WTC11 (cell line): Measurements from ENCODE around the gene TEKTIP1. TPM values are rescaled to one million over a fixed set of nuclear protein-coding genes. Genes with fewer than 3 reads are reported as not detected.

ENCODE experiments used
- ATAC-seq: fragments of 200-7000 bp; cut with Tn5 transposase; 2 replicates; pipeline ENCODE4 v1.10.0; 2021; ENCODE audit warnings: mild to moderate bottlenecking, moderate library complexity
- CTCF ChIA-PET: fragments of 300-600 bp; sonication (Branson Sonifier 250); formaldehyde crosslinking; loops from one replicate; lab custom pipeline; 2021; ENCODE audit warnings: antibody characterized with exemption; lab: Charles Lee
- POLR2A ChIA-PET: fragments of 350-600 bp; sonication (Branson Sonifier 250); formaldehyde crosslinking; loops from one replicate; lab custom pipeline; 2021; ENCODE audit warnings: antibody characterized with exemption; lab: Charles Lee
- DNase-seq: peaks from one replicate; pipeline ENCODE4 v3.0.0; 2021; ENCODE audit warnings: low spot score
- H3K27ac Mint-ChIP-seq: 2 replicates; pipeline ENCODE4 v1.8.0; 2021; ENCODE audit warnings: mixed read lengths
- H3K27me3 Mint-ChIP-seq: 2 replicates; pipeline ENCODE4 v1.8.0; 2021; ENCODE audit warnings: low read depth, mild to moderate bottlenecking, moderate library complexity, mixed read lengths
- H3K36me3 Mint-ChIP-seq: 2 replicates; pipeline ENCODE4 v1.8.0; 2021; ENCODE audit warnings: mixed read lengths
- H3K4me1 Mint-ChIP-seq: 2 replicates; pipeline ENCODE4 v1.8.0; 2022; ENCODE audit warnings: mixed read lengths
- H3K4me3 Mint-ChIP-seq: 2 replicates; pipeline ENCODE4 v1.8.0; 2021; ENCODE audit warnings: mild to moderate bottlenecking, moderate library complexity, mixed read lengths
- H3K9me3 Mint-ChIP-seq: 2 replicates; pipeline ENCODE4 v1.8.0; 2021; ENCODE audit warnings: mixed read lengths
- ETV6 ChIP-seq: sonication (generic); formaldehyde crosslinking; IDR thresholded peaks from 2 replicates; pipeline ENCODE4 v1.8.1; 2022; ENCODE audit warnings: mild to moderate bottlenecking, missing genetic modification reagents
- HMGA2 ChIP-seq: fragments of 250-450 bp; sonication (Bioruptor Pico); IDR thresholded peaks from 2 replicates; pipeline ENCODE4 v1.4.0; 2021; ENCODE audit warnings: mild to moderate bottlenecking, moderate library complexity
- OVOL2 ChIP-seq: fragments of 250-450 bp; sonication (Bioruptor Pico); IDR thresholded peaks from 2 replicates; pipeline ENCODE4 v1.9.0; 2021; ENCODE audit warnings: mild to moderate bottlenecking, borderline replicate concordance
- ZNF219 ChIP-seq: sonication (generic); formaldehyde crosslinking; IDR thresholded peaks from 2 replicates; pipeline ENCODE4 v1.8.0; 2023; ENCODE audit warnings: missing genetic modification reagents, mild to moderate bottlenecking, borderline replicate concordance
- total RNA-seq: library from RNA; stranded (reverse); gene quantifications from 3 replicates; pipeline ENCODE4 v1.2.3, GENCODE V29; 2021
- TF ChIP-seq, protein P1 (sequence below): sonication (generic); formaldehyde crosslinking; IDR thresholded peaks from 2 replicates; pipeline ENCODE4 v1.8.1; 2023; ENCODE audit warnings: mild to moderate bottlenecking, moderate library complexity, missing genetic modification reagents
- TF ChIP-seq, protein P2 (sequence below): fragments of 250-450 bp; sonication (Bioruptor Pico); IDR thresholded peaks from 2 replicates; pipeline ENCODE4 v2.1.2; 2022; ENCODE audit warnings: mild to moderate bottlenecking, moderate library complexity
- TF ChIP-seq, protein P3 (sequence below): sonication (generic); formaldehyde crosslinking; IDR thresholded peaks from 2 replicates; pipeline ENCODE4 v1.8.1; 2023; ENCODE audit warnings: mild to moderate bottlenecking, missing genetic modification reagents, borderline replicate concordance
- TF ChIP-seq, protein P4 (sequence below): sonication (generic); formaldehyde crosslinking; IDR thresholded peaks from 2 replicates; pipeline ENCODE4 v1.8.1; 2023; ENCODE audit warnings: mild to moderate bottlenecking, missing genetic modification reagents, moderate library complexity
- TF ChIP-seq, protein P5 (sequence below): fragments of 250-450 bp; sonication (Bioruptor Pico); IDR thresholded peaks from 2 replicates; pipeline ENCODE4 v1.9.0; 2021; ENCODE audit warnings: mild to moderate bottlenecking, borderline replicate concordance
- TF ChIP-seq, protein P6 (sequence below): fragments of 200-600 bp; IDR thresholded peaks from 2 replicates; pipeline ENCODE4 v1.8.0; 2022; ENCODE audit warnings: antibody characterized with exemption
- TF ChIP-seq, protein P7 (sequence below): sonication (generic); formaldehyde crosslinking; IDR thresholded peaks from 2 replicates; pipeline ENCODE4 v1.8.1; 2022; ENCODE audit warnings: low read depth, missing genetic modification reagents, borderline replicate concordance

The TEKTIP1 gene
- total RNA-seq, 1 experiment from 2014 or later = 6.3 TPM

DNA sequence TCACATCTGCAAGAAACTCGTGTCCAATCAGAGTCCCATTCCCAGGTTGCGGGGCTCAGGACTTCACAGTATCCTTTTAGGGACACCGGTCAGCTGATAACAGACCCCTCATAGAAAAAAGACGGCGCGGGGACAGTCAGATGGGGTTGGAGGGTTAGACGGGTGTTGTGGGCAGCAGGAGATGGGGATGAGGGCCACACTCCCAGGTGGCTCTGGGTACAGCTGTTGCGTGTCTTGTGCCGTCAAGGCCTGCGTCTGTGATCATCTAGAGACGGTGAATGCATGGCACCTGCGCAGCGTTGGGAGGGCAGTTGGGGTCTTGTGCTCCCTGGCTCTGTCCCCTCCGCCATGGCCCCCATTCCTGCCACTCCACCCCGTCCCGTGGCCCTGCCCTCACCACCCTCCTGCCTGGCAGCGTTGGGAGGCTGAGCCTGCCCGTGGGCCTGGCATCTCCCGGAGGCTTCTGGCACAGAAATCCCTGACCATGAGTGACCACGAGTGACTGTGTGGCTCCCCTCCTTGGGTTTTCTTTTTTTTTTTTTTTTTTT lies 14.0 kb upstream of the TEKTIP1 start:
- DNase-seq = no peak
- H3K4me3 Mint-ChIP-seq = no peak overlapping the region
- TF ChIP-seq, protein P1, sequence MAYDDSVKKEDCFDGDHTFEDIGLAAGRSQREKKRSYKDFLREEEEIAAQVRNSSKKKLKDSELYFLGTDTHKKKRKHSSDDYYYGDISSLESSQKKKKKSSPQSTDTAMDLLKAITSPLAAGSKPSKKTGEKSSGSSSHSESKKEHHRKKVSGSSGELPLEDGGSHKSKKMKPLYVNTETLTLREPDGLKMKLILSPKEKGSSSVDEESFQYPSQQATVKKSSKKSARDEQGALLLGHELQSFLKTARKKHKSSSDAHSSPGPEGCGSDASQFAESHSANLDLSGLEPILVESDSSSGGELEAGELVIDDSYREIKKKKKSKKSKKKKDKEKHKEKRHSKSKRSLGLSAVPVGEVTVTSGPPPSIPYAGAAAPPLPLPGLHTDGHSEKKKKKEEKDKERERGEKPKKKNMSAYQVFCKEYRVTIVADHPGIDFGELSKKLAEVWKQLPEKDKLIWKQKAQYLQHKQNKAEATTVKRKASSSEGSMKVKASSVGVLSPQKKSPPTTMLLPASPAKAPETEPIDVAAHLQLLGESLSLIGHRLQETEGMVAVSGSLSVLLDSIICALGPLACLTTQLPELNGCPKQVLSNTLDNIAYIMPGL (CRISPR knock-in tag) = no peak
- no peak for TF ChIP-seq HMGA2
- TF ChIP-seq ZNF219 = no peak
- TF ChIP-seq, all 79 proteins: peak for 0
- ChIA-PET CTCF (interaction anchor here (1.8 to 2.1 kb wide), 2 partner anchors 17 to 50 kb away, joined by 6 to 8 read pairs; no protein-coding TSS in a partner anchor), POLR2A (no interaction called here)
- ATAC-seq = no peak
- peaks cover 9% of the 10 kb centered on the region for H3K4me1 Mint-ChIP-seq
- H3K36me3 Mint-ChIP-seq = peaks cover 10% of the 10 kb centered on the region
- H3K27ac Mint-ChIP-seq = no peak overlapping the region
- H3K9me3 Mint-ChIP-seq = no peaks in the 10 kb centered on the region
- H3K27me3 Mint-ChIP-seq = no peaks in the 10 kb centered on the region

DNA sequence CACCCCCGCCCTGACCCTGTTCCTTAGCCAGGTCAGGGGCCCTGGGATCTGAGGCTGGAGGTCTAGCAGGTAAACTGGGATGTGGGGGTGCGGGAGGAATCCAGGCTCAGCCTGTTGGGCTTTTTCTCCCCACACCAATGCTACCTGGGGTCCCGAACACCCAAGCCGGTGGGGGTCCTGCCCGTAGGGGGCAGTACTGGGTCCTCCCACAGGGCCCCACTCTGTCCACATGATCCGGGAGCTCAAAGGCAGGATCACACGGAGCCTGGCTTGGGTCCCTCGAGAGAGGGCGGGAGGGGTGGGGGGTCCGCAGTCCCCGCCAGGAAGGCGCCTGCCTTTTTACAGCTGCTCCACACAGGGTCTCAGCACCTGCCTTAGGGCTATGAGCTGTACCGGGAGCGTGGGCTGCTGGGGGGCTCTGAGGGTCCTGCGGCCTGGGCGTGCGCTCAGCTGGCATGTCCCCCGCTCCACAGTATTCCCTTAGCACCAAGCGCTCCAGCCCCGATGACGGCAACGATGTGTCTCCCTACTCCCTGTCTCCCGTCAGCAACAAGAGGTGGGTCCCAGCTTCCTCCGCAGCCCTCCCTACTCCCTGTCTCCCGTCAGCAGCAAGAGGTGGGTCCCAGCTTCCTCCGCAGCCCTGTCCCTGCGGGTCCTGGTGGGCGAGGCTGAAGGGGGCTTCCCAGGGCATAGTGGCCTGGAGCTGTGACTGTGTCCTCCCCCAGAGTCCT lies 12.3 kb upstream of the TEKTIP1 start:
- ChIA-PET CTCF (interaction anchor here (0.5 to 2.3 kb wide), 20 partner anchors 10 to 1389 kb away, joined by 3 to 31 read pairs (median 4); partner anchors contain the start of gene TEKTIP1), POLR2A (interaction anchor here (0.6 kb wide), 1 partner anchor 9 kb away, joined by 5 read pairs; no protein-coding TSS in a partner anchor)
- DNase-seq (no peak), ATAC-seq (0 out of 2 replicates have a peak, but pooled peaks have one; percentile 35)
- H3K4me1 Mint-ChIP-seq = no peaks in the 10 kb centered on the region
- TF ChIP-seq, protein P2, sequence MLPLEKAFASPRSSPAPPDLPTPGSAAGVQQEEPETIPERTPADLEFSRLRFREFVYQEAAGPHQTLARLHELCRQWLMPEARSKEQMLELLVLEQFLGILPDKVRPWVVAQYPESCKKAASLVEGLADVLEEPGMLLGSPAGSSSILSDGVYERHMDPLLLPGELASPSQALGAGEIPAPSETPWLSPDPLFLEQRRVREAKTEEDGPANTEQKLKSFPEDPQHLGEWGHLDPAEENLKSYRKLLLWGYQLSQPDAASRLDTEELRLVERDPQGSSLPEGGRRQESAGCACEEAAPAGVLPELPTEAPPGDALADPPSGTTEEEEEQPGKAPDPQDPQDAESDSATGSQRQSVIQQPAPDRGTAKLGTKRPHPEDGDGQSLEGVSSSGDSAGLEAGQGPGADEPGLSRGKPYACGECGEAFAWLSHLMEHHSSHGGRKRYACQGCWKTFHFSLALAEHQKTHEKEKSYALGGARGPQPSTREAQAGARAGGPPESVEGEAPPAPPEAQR = no peak
- TF ChIP-seq, protein P3, sequence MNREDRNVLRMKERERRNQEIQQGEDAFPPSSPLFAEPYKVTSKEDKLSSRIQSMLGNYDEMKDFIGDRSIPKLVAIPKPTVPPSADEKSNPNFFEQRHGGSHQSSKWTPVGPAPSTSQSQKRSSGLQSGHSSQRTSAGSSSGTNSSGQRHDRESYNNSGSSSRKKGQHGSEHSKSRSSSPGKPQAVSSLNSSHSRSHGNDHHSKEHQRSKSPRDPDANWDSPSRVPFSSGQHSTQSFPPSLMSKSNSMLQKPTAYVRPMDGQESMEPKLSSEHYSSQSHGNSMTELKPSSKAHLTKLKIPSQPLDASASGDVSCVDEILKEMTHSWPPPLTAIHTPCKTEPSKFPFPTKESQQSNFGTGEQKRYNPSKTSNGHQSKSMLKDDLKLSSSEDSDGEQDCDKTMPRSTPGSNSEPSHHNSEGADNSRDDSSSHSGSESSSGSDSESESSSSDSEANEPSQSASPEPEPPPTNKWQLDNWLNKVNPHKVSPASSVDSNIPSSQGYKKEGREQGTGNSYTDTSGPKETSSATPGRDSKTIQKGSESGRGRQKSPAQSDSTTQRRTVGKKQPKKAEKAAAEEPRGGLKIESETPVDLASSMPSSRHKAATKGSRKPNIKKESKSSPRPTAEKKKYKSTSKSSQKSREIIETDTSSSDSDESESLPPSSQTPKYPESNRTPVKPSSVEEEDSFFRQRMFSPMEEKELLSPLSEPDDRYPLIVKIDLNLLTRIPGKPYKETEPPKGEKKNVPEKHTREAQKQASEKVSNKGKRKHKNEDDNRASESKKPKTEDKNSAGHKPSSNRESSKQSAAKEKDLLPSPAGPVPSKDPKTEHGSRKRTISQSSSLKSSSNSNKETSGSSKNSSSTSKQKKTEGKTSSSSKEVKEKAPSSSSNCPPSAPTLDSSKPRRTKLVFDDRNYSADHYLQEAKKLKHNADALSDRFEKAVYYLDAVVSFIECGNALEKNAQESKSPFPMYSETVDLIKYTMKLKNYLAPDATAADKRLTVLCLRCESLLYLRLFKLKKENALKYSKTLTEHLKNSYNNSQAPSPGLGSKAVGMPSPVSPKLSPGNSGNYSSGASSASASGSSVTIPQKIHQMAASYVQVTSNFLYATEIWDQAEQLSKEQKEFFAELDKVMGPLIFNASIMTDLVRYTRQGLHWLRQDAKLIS (CRISPR knock-in tag) = no peak
- TF ChIP-seq, protein P4, sequence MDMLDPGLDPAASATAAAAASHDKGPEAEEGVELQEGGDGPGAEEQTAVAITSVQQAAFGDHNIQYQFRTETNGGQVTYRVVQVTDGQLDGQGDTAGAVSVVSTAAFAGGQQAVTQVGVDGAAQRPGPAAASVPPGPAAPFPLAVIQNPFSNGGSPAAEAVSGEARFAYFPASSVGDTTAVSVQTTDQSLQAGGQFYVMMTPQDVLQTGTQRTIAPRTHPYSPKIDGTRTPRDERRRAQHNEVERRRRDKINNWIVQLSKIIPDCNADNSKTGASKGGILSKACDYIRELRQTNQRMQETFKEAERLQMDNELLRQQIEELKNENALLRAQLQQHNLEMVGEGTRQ (CRISPR knock-in tag) = no peak
- TF ChIP-seq, protein P5, sequence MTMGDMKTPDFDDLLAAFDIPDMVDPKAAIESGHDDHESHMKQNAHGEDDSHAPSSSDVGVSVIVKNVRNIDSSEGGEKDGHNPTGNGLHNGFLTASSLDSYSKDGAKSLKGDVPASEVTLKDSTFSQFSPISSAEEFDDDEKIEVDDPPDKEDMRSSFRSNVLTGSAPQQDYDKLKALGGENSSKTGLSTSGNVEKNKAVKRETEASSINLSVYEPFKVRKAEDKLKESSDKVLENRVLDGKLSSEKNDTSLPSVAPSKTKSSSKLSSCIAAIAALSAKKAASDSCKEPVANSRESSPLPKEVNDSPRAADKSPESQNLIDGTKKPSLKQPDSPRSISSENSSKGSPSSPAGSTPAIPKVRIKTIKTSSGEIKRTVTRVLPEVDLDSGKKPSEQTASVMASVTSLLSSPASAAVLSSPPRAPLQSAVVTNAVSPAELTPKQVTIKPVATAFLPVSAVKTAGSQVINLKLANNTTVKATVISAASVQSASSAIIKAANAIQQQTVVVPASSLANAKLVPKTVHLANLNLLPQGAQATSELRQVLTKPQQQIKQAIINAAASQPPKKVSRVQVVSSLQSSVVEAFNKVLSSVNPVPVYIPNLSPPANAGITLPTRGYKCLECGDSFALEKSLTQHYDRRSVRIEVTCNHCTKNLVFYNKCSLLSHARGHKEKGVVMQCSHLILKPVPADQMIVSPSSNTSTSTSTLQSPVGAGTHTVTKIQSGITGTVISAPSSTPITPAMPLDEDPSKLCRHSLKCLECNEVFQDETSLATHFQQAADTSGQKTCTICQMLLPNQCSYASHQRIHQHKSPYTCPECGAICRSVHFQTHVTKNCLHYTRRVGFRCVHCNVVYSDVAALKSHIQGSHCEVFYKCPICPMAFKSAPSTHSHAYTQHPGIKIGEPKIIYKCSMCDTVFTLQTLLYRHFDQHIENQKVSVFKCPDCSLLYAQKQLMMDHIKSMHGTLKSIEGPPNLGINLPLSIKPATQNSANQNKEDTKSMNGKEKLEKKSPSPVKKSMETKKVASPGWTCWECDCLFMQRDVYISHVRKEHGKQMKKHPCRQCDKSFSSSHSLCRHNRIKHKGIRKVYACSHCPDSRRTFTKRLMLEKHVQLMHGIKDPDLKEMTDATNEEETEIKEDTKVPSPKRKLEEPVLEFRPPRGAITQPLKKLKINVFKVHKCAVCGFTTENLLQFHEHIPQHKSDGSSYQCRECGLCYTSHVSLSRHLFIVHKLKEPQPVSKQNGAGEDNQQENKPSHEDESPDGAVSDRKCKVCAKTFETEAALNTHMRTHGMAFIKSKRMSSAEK (CRISPR knock-in tag) = no peak
- TF ChIP-seq, protein P6, sequence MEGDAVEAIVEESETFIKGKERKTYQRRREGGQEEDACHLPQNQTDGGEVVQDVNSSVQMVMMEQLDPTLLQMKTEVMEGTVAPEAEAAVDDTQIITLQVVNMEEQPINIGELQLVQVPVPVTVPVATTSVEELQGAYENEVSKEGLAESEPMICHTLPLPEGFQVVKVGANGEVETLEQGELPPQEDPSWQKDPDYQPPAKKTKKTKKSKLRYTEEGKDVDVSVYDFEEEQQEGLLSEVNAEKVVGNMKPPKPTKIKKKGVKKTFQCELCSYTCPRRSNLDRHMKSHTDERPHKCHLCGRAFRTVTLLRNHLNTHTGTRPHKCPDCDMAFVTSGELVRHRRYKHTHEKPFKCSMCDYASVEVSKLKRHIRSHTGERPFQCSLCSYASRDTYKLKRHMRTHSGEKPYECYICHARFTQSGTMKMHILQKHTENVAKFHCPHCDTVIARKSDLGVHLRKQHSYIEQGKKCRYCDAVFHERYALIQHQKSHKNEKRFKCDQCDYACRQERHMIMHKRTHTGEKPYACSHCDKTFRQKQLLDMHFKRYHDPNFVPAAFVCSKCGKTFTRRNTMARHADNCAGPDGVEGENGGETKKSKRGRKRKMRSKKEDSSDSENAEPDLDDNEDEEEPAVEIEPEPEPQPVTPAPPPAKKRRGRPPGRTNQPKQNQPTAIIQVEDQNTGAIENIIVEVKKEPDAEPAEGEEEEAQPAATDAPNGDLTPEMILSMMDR = peak; percentile 26; the same call in 1 of the 2 replicates
- TF ChIP-seq OVOL2 (no peak), ETV6 (no peak)
- TF ChIP-seq, protein P7, sequence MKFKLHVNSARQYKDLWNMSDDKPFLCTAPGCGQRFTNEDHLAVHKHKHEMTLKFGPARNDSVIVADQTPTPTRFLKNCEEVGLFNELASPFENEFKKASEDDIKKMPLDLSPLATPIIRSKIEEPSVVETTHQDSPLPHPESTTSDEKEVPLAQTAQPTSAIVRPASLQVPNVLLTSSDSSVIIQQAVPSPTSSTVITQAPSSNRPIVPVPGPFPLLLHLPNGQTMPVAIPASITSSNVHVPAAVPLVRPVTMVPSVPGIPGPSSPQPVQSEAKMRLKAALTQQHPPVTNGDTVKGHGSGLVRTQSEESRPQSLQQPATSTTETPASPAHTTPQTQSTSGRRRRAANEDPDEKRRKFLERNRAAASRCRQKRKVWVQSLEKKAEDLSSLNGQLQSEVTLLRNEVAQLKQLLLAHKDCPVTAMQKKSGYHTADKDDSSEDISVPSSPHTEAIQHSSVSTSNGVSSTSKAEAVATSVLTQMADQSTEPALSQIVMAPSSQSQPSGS (CRISPR knock-in tag) = no peak
- H3K36me3 Mint-ChIP-seq = peaks cover 12% of the 10 kb centered on the region
- H3K27ac Mint-ChIP-seq = no peak overlapping the region
- no peak overlapping the region for H3K4me3 Mint-ChIP-seq
- H3K9me3 Mint-ChIP-seq = no peaks in the 10 kb centered on the region
- H3K27me3 Mint-ChIP-seq = no peaks in the 10 kb centered on the region
